Duodenal mucosa (tissue), 2 donors: ENCODE data around the gene SUN5.

Experiments
- H3K27ac ChIP-seq: one replicate; pipeline ENCODE4 v1.7.0; 2013; ENCODE audit warnings: low read depth, low read length
- H3K27me3 ChIP-seq, 2 donors: one replicate each; pipeline ENCODE4 v1.7.0; 2013; ENCODE audit warnings: low read length in 2 of 2, control low read depth in 1 of 2; ENCODE audit not compliant: insufficient read depth in 2 of 2, control insufficient read depth in 1 of 2
- H3K36me3 ChIP-seq, 2 donors: one replicate each; pipeline ENCODE4 v1.7.0; 2013; ENCODE audit warnings: low read length in 2 of 2, control low read depth in 1 of 2; ENCODE audit not compliant: insufficient read depth in 2 of 2, control insufficient read depth in 1 of 2
- H3K4me1 ChIP-seq, 2 donors: one replicate each; pipeline ENCODE4 v1.7.0; 2013; ENCODE audit warnings: low read length in 2 of 2, control low read depth in 1 of 2; ENCODE audit not compliant: insufficient read depth in 2 of 2, control insufficient read depth in 1 of 2
- H3K4me3 ChIP-seq, 2 donors: one replicate each; pipeline ENCODE4 v1.7.0; 2013; ENCODE audit warnings: low read length in 2 of 2, low read depth in 1 of 2
- H3K9ac ChIP-seq, 2 donors: one replicate each; pipeline ENCODE4 v1.7.0; 2013; ENCODE audit warnings: low read length in 2 of 2, low read depth in 1 of 2
- H3K9me3 ChIP-seq, 2 donors: one replicate each; pipeline ENCODE4 v1.7.0; 2013; ENCODE audit warnings: low read length in 2 of 2, control low read depth in 1 of 2; ENCODE audit not compliant: control insufficient read depth in 1 of 2

Gene SUN5

DNA sequence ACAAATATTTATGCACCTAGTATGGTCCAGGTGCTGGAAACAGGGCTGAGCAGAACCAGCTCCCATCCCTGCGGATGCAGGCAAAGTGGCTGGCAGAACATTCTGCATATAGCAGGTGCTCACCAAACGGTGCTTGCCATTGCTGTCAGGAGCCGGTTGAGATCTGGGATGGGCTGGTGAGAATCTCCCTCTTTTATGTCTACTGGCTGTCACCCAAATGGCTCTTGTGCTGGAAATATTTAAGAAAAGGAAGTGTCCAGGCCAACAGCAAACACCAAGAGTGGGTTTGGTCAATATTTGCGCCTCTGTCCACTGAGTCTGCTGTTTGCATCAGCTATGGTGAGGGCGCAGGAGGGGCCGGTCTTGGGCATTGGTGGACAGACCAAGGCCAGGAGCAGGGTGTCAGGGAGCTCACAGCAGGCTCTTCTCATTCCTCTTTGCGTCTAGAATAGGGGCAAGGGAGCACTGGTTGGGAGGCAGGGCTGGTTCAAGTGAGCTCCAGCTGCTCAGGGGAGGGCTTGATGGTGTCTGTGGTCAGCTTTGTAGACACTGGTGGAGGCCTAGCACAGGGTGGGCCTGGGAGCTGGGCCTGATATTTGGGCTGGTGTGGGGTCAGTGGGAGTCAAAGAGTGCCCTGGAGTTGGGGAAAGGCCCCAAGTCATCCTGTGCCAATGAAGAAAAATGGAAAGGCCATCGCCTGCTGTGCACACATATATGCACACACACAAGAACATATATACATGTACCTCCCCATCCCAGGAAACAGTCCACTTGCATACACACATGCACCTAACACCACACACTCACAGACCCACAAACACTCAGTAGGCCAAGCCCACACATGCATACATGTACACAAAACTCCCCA, 1.9 kb upstream of the SUN5 start:
- Histone ChIP-seq H3K4me1 (no peaks in the 10 kb centered on the region), H3K27me3 (no peaks in the 10 kb centered on the region), H3K9ac (no peak overlapping the region), H3K9me3 (no peaks in the 10 kb centered on the region), H3K27ac (no peak overlapping the region), H3K4me3 (no peak overlapping the region), H3K36me3 (no peaks in the 10 kb centered on the region)

DNA sequence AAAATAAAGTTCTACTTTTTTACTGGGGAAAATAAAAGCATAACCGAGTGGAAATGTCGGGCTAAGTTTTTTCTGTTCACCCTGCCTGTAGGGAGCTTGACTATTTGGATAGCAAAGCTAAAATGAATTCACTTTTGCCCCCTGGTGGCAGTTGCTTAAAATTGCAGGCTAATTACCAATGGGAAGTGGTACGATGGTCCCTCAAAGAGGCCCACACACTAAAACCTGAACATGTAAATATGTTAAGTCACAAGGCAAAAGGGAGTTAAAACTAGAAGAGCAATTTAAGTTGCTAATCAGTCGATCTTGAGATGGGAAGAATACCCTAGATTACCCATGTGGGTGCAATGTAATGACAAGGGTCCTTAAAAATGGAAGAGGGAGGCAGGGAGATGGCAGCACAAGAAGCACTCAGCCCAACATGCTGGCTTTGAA, 916 bp upstream of the SUN5 start:
- H3K4me1 ChIP-seq, result no peaks in the 10 kb centered on the region
- H3K27ac ChIP-seq, result no peak overlapping the region
- H3K4me3 ChIP-seq, result no peak overlapping the region
- H3K36me3 ChIP-seq, result no peaks in the 10 kb centered on the region
- no peaks in the 10 kb centered on the region for H3K27me3 ChIP-seq
- H3K9ac ChIP-seq, result no peak overlapping the region
- no peaks in the 10 kb centered on the region for H3K9me3 ChIP-seq

DNA sequence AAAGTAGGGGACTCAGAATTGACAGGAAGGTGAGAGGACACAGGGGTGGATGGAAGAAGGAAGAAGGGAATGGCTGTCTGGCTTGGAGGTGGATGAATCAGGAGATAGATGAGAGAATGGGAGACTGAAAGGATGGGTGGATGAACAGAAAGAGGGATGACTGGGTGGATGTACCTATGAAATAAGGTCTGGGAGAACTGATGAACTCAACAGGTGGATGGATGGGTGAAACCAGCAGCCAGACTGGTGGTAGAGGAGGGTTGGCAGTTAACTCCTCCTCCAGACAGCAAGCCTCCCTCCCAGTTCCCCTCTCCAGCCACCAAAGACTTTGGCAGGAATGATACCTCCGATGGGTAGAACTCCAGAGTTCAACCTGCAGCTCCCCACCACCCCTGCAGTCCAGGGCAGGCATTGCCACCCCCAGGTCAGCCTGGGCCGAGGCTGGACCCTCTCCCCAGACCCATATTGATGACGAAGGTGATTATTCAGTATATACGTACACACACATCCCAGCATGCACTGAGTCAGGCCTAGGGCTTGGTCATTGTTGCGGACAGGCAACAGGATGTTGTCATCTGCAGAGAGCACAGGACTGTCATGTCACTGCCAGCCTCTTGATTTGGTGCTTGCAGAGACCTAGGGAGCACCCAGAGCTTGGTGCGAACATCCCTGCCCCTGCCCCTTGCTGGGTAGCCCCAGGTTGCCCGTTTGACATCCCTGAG, 2.0 kb downstream of the SUN5 start:
- Histone ChIP-seq H3K4me3 (no peak overlapping the region), H3K9ac (no peak overlapping the region), H3K36me3 (no peaks in the 10 kb centered on the region), H3K4me1 (no peaks in the 10 kb centered on the region), H3K9me3 (no peaks in the 10 kb centered on the region), H3K27me3 (no peaks in the 10 kb centered on the region), H3K27ac (no peak overlapping the region)

DNA sequence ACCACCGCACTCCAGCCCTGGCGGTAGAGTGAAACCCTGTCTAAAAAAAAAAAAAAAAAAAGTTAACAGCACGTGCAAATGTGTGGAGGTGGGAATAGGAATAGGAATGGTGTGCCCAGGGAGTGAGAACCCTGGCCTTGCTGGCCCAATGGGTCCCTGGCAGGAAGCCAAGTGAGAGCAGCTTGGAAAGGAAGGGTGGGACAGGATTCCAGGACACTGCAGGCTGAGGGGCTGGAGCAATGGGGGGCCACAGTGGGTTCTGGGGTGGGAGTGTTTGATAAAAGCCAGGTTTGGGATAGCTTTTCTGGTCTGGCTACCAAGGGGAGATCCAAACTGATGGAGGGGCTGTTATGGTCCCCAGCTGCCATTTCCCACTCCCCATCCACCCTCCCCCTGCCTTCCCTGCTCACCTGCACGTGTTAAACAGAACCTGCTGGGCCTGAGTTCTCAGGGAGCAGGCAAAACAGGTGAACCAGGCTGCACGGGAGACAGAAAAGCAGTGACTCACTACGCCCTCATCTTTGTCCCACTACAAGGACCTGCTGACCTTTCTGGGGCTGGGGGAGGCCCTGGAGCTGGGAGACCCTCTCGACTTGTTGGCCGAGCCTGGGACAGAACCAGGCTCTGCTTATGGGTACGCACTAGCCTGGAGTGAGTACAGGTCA, 3.3 kb downstream of the SUN5 start:
- Histone ChIP-seq H3K36me3 (no peaks in the 10 kb centered on the region), H3K27ac (no peak overlapping the region), H3K4me1 (no peaks in the 10 kb centered on the region), H3K27me3 (no peaks in the 10 kb centered on the region), H3K9ac (no peak overlapping the region), H3K9me3 (no peaks in the 10 kb centered on the region), H3K4me3 (no peak overlapping the region)

DNA sequence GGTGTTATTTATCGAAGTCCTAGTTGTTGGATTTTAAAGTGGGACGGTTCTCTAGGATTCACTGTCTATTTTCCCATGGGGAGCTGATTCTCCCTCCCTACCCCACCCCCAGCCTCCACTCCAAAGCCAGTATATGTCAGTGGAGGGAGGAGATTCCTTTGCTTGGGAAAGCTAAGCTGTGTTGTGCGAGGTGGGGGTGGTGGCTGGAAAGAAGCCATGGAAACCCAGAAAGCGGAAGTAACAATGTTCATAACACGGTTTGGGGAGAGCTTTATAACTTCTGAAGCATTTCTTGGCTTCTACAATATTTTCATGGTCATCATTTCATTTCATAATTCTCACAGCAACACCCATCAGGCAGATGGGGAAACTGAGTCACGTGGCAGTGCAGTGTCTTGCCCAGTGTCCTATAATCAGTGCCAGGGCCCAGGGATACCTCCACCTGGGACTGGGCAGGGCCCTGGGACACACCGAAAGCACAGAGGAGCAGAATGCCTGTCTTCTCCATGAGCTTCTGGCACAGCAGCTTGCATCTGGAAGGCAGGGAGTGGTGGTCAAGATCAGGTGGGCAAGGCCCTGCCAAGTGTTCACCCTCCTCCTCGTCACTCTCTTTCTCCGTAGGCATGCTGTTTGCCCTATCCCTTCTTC, 4.5 kb downstream of the SUN5 start:
- Histone ChIP-seq H3K27me3 (no peaks in the 10 kb centered on the region), H3K27ac (no peak overlapping the region), H3K36me3 (no peaks in the 10 kb centered on the region), H3K4me1 (no peaks in the 10 kb centered on the region), H3K4me3 (no peak overlapping the region), H3K9me3 (no peaks in the 10 kb centered on the region), H3K9ac (no peak overlapping the region)

DNA sequence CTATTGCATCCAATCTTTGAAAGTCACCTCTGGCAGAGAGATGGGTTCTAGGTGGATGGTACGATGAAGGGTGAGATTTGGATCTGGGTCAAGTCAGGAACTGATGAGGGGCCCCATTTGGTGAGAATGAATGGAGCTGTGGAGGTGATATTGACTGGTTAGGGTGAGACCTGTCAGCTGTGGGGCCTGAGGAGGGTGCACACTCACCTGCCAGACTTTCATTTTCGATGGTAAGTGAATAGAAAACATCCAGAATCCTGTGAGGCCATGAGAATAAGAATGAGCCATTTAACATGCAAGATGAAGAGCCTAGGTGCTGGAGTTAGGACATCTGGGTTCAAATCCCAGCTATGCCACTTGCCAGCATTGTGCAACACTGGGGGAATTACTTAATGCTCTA, 6.8 kb downstream of the SUN5 start:
- Histone ChIP-seq H3K27ac (no peak overlapping the region), H3K27me3 (no peaks in the 10 kb centered on the region), H3K9ac (no peak overlapping the region), H3K4me1 (no peaks in the 10 kb centered on the region), H3K4me3 (no peak overlapping the region), H3K36me3 (no peaks in the 10 kb centered on the region), H3K9me3 (no peaks in the 10 kb centered on the region)

DNA sequence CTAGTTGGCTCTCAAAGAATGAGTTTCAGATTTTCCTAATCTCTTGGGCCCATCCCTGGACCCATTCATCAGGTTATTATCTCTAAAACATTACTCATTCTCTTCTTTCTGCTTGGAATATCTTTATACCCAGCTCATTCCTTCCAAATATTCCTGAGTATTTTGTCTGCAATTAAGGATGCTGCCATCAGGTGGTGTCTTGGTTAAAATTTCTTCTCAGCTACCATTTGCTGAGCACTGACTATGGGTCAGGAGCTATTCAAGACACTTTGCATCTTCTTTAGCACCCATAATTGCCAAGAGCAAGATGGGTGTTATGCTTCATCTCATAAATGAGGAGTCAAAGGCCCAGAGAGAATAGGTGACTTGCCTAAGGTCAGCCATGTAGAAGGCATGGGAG, 8.4 kb downstream of the SUN5 start:
- no peak overlapping the region for H3K9ac ChIP-seq

DNA sequence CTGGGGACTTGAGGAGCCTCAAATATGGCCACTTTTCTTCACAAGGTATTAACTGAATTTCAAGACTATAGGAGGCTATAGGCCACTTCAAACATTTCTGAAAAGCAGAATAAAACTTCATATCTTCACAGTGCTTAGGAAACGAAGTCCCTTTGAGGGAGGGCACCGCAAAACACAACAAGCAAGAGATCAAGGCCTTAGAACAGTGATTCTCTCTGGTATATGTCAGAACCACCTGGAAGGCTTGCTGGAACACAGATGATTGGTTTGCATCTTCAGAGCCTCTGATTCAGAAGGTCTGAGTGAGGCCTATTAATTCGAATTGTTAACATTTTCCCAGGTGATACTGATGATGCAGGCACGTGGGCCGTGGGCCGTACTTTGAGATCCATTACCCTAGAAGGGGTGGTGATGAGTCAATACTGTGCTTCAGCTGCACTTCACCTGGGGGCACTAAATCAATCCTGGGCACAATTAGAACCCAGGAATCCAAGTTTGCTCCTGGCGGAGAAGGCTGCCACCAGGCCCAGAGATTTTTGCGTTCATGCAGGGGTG, 10.7 kb downstream of the SUN5 start:
- Histone ChIP-seq H3K9me3 (no peaks in the 10 kb centered on the region), H3K9ac (no peak overlapping the region), H3K36me3 (no peaks in the 10 kb centered on the region), H3K27me3 (no peaks in the 10 kb centered on the region), H3K4me1 (no peaks in the 10 kb centered on the region), H3K27ac (no peak overlapping the region), H3K4me3 (no peak overlapping the region)

More for the DNA sequence above, 8.4 kb downstream of the SUN5 start:
- Histone ChIP-seq H3K4me1 (no peaks in the 10 kb centered on the region), H3K4me3 (no peak overlapping the region), H3K9me3 (no peaks in the 10 kb centered on the region), H3K27me3 (no peaks in the 10 kb centered on the region), H3K27ac (no peak overlapping the region), H3K36me3 (no peaks in the 10 kb centered on the region)

GRCh38 chr20:32991792-32992641, 12.2 kb downstream of the SUN5 start:
- Histone ChIP-seq H3K9me3 (no peaks in the 10 kb centered on the region), H3K27ac (no peak overlapping the region), H3K9ac (no peak overlapping the region), H3K4me1 (no peaks in the 10 kb centered on the region), H3K4me3 (no peak overlapping the region), H3K36me3 (no peaks in the 10 kb centered on the region), H3K27me3 (no peaks in the 10 kb centered on the region)
